Endothelial cell (in vitro differentiated cells): Measurements from ENCODE around the gene PTK7. TPM values are rescaled to one million over a fixed set of nuclear protein-coding genes. Genes with fewer than 3 reads are reported as not detected.
A peak's percentile ranks its signal among the peaks of the same experiment; 100 is the strongest.

Experiments
- DNase-seq: peaks from one replicate; pipeline ENCODE4 v3.0.0; 2021; ENCODE audit warnings: low spot score
- H3K27ac Mint-ChIP-seq: one replicate; pipeline ENCODE4 v1.8.0; 2021; ENCODE audit warnings: mixed read lengths, inconsistent platforms; ENCODE audit not compliant: unreplicated experiment
- H3K27me3 Mint-ChIP-seq: one replicate; pipeline ENCODE4 v1.8.0; 2021; ENCODE audit warnings: mild to moderate bottlenecking, moderate library complexity, mixed read lengths, inconsistent platforms; ENCODE audit not compliant: unreplicated experiment
- H3K36me3 Mint-ChIP-seq: one replicate; pipeline ENCODE4 v1.8.0; 2021; ENCODE audit warnings: mild to moderate bottlenecking, low read depth, mixed read lengths, inconsistent platforms; ENCODE audit not compliant: unreplicated experiment
- H3K4me1 Mint-ChIP-seq: one replicate; pipeline ENCODE4 v1.8.0; 2021; ENCODE audit warnings: mild to moderate bottlenecking, mixed read lengths, inconsistent platforms; ENCODE audit not compliant: unreplicated experiment
- H3K4me3 Mint-ChIP-seq: one replicate; pipeline ENCODE4 v1.8.0; 2021; ENCODE audit warnings: mild to moderate bottlenecking, mixed read lengths, inconsistent platforms; ENCODE audit not compliant: unreplicated experiment
- H3K9me3 Mint-ChIP-seq: one replicate; pipeline ENCODE4 v1.8.0; 2021; ENCODE audit warnings: mixed read lengths, inconsistent platforms; ENCODE audit not compliant: unreplicated experiment
- long read RNA-seq: library from polyadenylated mRNA; unstranded; transcript quantifications from one replicate; pipeline ENCODE4 v2.0.0, GENCODE V29; 2020; ENCODE audit not compliant: unreplicated experiment
- total RNA-seq: library from RNA; stranded (reverse); fragmentation: NEBNext Ultra II Directional; extraction: Animal tissue kit (Norgen Biotek cat#: 25700); gene quantifications from one replicate; pipeline ENCODE4 v1.2.1, GENCODE V29; 2021; ENCODE audit not compliant: unreplicated experiment
- TF ChIP-seq, protein P1 (sequence below): fragments of 200-600 bp; sonication (generic); IDR thresholded peaks from one replicate; pipeline ENCODE4 v1.5.0; 2021; ENCODE audit warnings: antibody characterized with exemption; ENCODE audit not compliant: unreplicated experiment

Gene PTK7
- total RNA-seq = 208 TPM
- long read RNA-seq, full-length matches to known transcripts = 7 of 13 reads
- long read RNA-seq, partial matches to known transcripts = 3 of 13 reads
- long read RNA-seq, other reads (novel, unspliced or antisense) = 3 of 13 reads

DNA sequence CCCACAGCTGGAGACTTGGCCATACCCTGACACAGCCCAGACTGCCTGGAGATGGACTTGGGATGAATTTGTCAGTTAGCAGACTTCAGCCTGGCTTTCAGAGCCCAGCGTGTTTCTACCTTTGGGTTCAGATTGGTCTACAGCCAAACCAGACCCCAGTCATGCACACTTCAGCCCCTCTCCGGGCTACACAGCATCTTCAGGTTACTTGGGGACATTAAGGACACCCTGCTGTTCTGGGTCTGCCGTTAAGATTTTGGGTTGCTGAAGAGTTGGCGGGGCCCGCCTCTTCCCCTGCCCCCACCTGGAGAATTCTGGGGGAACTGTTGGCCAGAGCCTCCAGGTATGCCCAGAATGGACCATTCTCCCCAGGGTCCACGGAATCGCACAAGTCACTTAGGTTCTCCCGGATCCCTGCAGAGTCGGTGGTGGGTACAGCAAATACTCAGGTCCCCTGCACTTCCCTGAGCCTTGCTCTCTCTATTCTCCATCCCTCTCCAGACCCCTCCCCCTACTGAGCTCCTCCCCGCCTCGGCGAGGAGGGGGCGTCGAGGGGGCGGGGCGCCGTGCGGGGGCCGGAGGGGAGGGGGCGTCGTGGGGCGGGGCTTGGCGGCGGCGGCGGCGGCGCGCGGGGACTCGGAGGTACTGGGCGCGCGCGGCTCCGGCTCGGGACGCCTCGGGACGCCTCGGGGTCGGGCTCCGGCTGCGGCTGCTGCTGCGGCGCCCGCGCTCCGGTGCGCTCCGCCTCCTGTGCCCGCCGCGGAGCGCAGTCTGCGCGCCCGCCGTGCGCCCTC is at the start of gene PTK7:
Gene PTK7, plus strand, starts transcription at position 645 of the 794 bp plus-strand sequence. CDS start 175 bp downstream, outside the sequence.
- Mint-ChIP-seq H3K36me3 (peaks cover 25% of the 10 kb centered on the region), H3K27ac (peak within 1 kb of the TSS; percentile 42), H3K4me1 (peaks cover 50% of the 10 kb centered on the region), H3K4me3 (peak within 1 kb of the TSS; percentile 84), H3K27me3 (peaks cover 13% of the 10 kb centered on the region), H3K9me3 (no peaks in the 10 kb centered on the region)
- TF ChIP-seq, protein P1, sequence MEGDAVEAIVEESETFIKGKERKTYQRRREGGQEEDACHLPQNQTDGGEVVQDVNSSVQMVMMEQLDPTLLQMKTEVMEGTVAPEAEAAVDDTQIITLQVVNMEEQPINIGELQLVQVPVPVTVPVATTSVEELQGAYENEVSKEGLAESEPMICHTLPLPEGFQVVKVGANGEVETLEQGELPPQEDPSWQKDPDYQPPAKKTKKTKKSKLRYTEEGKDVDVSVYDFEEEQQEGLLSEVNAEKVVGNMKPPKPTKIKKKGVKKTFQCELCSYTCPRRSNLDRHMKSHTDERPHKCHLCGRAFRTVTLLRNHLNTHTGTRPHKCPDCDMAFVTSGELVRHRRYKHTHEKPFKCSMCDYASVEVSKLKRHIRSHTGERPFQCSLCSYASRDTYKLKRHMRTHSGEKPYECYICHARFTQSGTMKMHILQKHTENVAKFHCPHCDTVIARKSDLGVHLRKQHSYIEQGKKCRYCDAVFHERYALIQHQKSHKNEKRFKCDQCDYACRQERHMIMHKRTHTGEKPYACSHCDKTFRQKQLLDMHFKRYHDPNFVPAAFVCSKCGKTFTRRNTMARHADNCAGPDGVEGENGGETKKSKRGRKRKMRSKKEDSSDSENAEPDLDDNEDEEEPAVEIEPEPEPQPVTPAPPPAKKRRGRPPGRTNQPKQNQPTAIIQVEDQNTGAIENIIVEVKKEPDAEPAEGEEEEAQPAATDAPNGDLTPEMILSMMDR = no peak
- peak; percentile 87 for DNase-seq

DNA sequence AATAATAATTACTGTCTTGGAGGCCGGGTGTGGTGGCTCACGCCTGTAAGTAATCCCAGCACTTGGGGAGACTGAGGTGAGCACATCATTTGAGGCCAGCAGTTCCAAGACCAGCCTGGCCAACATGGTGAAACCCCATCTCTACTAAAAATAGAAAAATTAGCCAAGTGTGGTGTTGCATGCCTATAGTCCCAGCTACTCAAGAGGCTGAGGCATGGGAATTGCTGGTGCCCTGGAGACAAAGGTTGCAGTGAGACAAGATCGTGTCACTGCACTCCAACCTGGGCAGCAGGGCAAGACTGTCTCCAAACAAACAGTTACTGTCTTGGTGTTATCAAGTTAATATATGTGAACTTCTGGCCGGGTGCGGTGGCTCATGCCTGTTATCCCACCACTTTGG is 49.7 kb upstream of the PTK7 start:
- TF ChIP-seq, protein P1 = no peak
- Mint-ChIP-seq H3K27me3 (peaks cover 6% of the 10 kb centered on the region), H3K36me3 (peaks cover 42% of the 10 kb centered on the region)

DNA sequence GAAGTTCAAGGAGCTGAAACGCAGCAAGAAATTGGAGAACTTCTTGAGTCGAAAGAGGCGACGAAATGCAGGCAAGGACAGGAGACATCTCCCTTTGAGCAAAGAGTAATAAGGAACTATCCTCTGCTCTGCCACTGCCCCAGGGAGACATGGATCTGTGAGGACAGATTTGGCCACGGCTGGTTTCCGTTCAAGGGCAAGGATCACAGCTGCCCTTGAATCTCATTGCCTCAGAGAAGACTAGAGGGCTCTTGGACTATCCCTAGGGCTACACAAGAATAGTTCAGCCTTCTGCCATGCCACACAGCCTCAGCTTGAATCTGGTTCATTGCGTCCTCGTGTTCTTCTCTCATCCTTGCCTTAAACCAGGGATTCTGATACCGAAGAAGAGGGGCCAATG is 47.0 kb upstream of the PTK7 start:
- TF ChIP-seq, protein P1 = no peak
- Mint-ChIP-seq H3K27me3 (peaks cover 2% of the 10 kb centered on the region), H3K9me3 (no peaks in the 10 kb centered on the region), H3K4me1 (peaks cover under 1% of the 10 kb centered on the region), H3K36me3 (peaks cover 46% of the 10 kb centered on the region), H3K4me3 (no peak overlapping the region), H3K27ac (no peak overlapping the region)
- no peak for DNase-seq

More for the DNA sequence above, 49.7 kb upstream of the PTK7 start:
- no peak for DNase-seq
- Mint-ChIP-seq H3K4me1 (peaks cover 9% of the 10 kb centered on the region), H3K27ac (no peak overlapping the region), H3K9me3 (no peaks in the 10 kb centered on the region), H3K4me3 (peak overlapping the region; percentile 62)

DNA sequence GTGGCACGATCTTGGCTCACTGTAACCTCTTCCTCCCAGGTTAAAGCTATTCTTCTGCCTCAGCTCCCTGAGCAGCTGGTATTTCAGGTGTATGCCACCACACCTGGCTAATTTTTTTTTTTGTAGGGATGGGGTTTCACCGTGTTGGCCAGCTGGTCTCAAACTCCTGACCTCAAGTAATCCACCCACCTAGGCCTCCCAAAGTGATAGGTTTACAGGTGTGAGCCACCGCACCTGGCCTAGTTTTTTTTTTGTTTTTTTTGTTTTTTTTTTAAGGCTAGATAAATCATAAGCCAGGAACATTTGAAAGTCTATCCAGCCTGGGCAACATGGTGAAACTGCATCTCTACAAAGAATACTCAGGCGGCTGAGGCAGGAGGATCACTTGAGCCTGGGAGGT is 43.8 kb upstream of the PTK7 start:
- Mint-ChIP-seq H3K27me3 (no peaks in the 10 kb centered on the region), H3K36me3 (peaks cover 34% of the 10 kb centered on the region), H3K27ac (no peak overlapping the region), H3K4me3 (no peak overlapping the region), H3K4me1 (no peaks in the 10 kb centered on the region), H3K9me3 (no peaks in the 10 kb centered on the region)
- DNase-seq = no peak
- TF ChIP-seq, protein P1 = no peak
